Neuronal stem cell (in vitro differentiated cells): ENCODE measurements around the gene STARD9.

Experiments
- DNase-seq: peaks from one replicate; pipeline ENCODE4 v3.0.0-alpha.2; 2013; ENCODE audit warnings: low spot score
- H2AFZ ChIP-seq: one replicate; pipeline ENCODE4 v1.6.1; 2013; ENCODE audit warnings: mild to moderate bottlenecking, low read length, inconsistent platforms
- H2AK5ac ChIP-seq: 2 replicates; pipeline ENCODE4 v1.6.1; 2013; ENCODE audit warnings: low read depth, mild to moderate bottlenecking, inconsistent platforms, low read length, moderate library complexity, mixed read lengths
- H2BK120ac ChIP-seq: 2 replicates; pipeline ENCODE4 v1.6.1; 2013; ENCODE audit warnings: low read depth, mild to moderate bottlenecking, inconsistent platforms, low read length, moderate library complexity, mixed read lengths
- H2BK12ac ChIP-seq: one replicate; pipeline ENCODE4 v1.6.1; 2013; ENCODE audit warnings: low read length, inconsistent platforms
- H2BK15ac ChIP-seq: 2 replicates; pipeline ENCODE4 v1.6.1; 2013; ENCODE audit warnings: mild to moderate bottlenecking, low read length, inconsistent platforms, mixed read lengths
- H2BK5ac ChIP-seq: one replicate; pipeline ENCODE4 v1.6.1; 2013; ENCODE audit warnings: inconsistent platforms, mild to moderate bottlenecking, low read length, moderate library complexity
- H3K14ac ChIP-seq: one replicate; pipeline ENCODE4 v1.6.1; 2013; ENCODE audit warnings: low read length, inconsistent platforms
- H3K18ac ChIP-seq: 2 replicates; pipeline ENCODE4 v1.6.1; 2013; ENCODE audit warnings: low read length, inconsistent platforms
- H3K23ac ChIP-seq: 2 replicates; pipeline ENCODE4 v1.6.1; 2013; ENCODE audit warnings: low read depth, mild to moderate bottlenecking, mixed read lengths, low read length, inconsistent platforms; ENCODE audit not compliant: poor library complexity
- H3K27ac ChIP-seq: replicated peaks from 3 replicates; pipeline ENCODE4 v1.5.1; 2013; ENCODE audit warnings: low read length, inconsistent platforms
- H3K27me3 ChIP-seq, 3 experiments: 2 replicates each; pipeline ENCODE4 v1.6.1; 2013; ENCODE audit warnings: low read length in 3 of 3, mild to moderate bottlenecking in 2 of 3, inconsistent platforms in 1 of 3, low read depth in 1 of 3, mixed read lengths in 1 of 3, moderate library complexity in 1 of 3; ENCODE audit not compliant: control insufficient read depth in 3 of 3, insufficient read depth in 3 of 3
- H3K36me3 ChIP-seq, 2 donors: replicated peaks in 1 of 2; 2 replicates each; pipeline ENCODE4 v1.6.1; 2013; ENCODE audit warnings: low read length in 2 of 2; ENCODE audit not compliant: control insufficient read depth in 2 of 2, insufficient read depth in 2 of 2
- H3K4ac ChIP-seq: 2 replicates; pipeline ENCODE4 v1.6.1; 2013; ENCODE audit warnings: inconsistent platforms, mild to moderate bottlenecking, low read length, moderate library complexity
- H3K4me1 ChIP-seq, 2 donors: 1 replicate in 1 of 2; 2 replicates in 1 of 2; pipeline ENCODE4 v1.6.1; 2013; ENCODE audit warnings: low read length in 2 of 2, low read depth in 1 of 2; ENCODE audit not compliant: control insufficient read depth in 2 of 2, insufficient read depth in 1 of 2
- H3K4me2 ChIP-seq: one replicate; pipeline ENCODE4 v1.6.1; 2013; ENCODE audit warnings: mild to moderate bottlenecking, low read length, inconsistent platforms; ENCODE audit not compliant: insufficient read depth, poor library complexity, severe bottlenecking
- H3K4me3 ChIP-seq, 2 donors: 2 replicates each; pipeline ENCODE4 v1.5.1; 2013; ENCODE audit warnings: low read length in 2 of 2, mild to moderate bottlenecking in 2 of 2, inconsistent platforms in 1 of 2, moderate library complexity in 1 of 2
- H3K79me1 ChIP-seq: one replicate; pipeline ENCODE4 v1.6.1; 2013; ENCODE audit warnings: low read depth, mild to moderate bottlenecking, inconsistent platforms, low read length, moderate library complexity
- H3K9ac ChIP-seq: one replicate; pipeline ENCODE4 v1.6.1; 2013; ENCODE audit warnings: mild to moderate bottlenecking, low read depth, low read length, inconsistent platforms; ENCODE audit not compliant: poor library complexity
- H3K9me3 ChIP-seq, 2 donors: replicated peaks in 1 of 2; 2 replicates each; pipeline versions ENCODE3 to v1.6.1; 2013; ENCODE audit warnings: low read length in 2 of 2, mild to moderate bottlenecking in 2 of 2, inconsistent platforms in 1 of 2, low read depth in 1 of 2, mixed read lengths in 1 of 2, moderate library complexity in 1 of 2; ENCODE audit not compliant: control insufficient read depth in 2 of 2, insufficient read depth in 1 of 2
- H4K8ac ChIP-seq: one replicate; pipeline ENCODE4 v1.6.1; 2013; ENCODE audit warnings: low read depth, mild to moderate bottlenecking, inconsistent platforms, low read length, moderate library complexity
- H4K91ac ChIP-seq: one replicate; pipeline ENCODE4 v1.6.1; 2013; ENCODE audit warnings: low read length, low read depth, mild to moderate bottlenecking, inconsistent platforms; ENCODE audit not compliant: poor library complexity
- WGBS, 2 donors: extraction: QIAGEN DNeasy Blood & Tissue Kit; methylation state at CpG; one replicate each; pipeline ENCODE4 v1.1.7; 2013; ENCODE audit warnings: missing lambda C conversion rate in 2 of 2, mixed read lengths in 1 of 2; ENCODE audit not compliant: insufficient read length in 2 of 2, insufficient replicate concordance in 1 of 2; ENCODE audit errors: extremely low coverage in 2 of 2; 5-methylcytosine and 5-hydroxymethylcytosine counted together

The STARD9 gene

GRCh38 chr15:42737529-42738328, 162.3 kb downstream of the STARD9 start:
- Histone ChIP-seq H3K4ac (no peak overlapping the region), H3K4me1 (peaks cover 3% of the 10 kb centered on the region in 2 donors), H3K4me2 (peak overlapping the region; percentile 88), H2BK5ac (peak overlapping the region; percentile 45), H4K91ac (no peak overlapping the region), H3K27ac (no peak overlapping the region), H3K79me1 (no peaks in the 10 kb centered on the region), H4K8ac (no peak overlapping the region), H3K4me3 (peak overlapping the region in 1 of 2 donors; percentile 94), H2BK15ac (no peak overlapping the region), H2AK5ac (no peak overlapping the region), H2BK12ac (no peak overlapping the region), H3K36me3 (peaks cover 19 to 31% of the 10 kb centered on the region in 2 donors), H3K18ac (no peak overlapping the region), H3K9me3 (no peaks in the 10 kb centered on the region), H3K27me3 (no peaks in the 10 kb centered on the region), H3K23ac (no peak overlapping the region), H2AFZ (peak overlapping the region; percentile 96), H2BK120ac (no peak overlapping the region), H3K14ac (no peak overlapping the region), H3K9ac (no peak overlapping the region)
- no peak for DNase-seq
- no CpG with 5 or more reads among the region's 21 CpGs for WGBS, 2 donors

- H2AK5ac ChIP-seq = no peak overlapping the region
- H4K91ac ChIP-seq = no peak overlapping the region
Measured at GRCh38 chr15:42741710-42742109, 166.3 kb downstream of the STARD9 start.

GRCh38 chr15:42742149-42742548, 166.7 kb downstream of the STARD9 start:
- Histone ChIP-seq H4K91ac (no peak overlapping the region), H3K14ac (no peak overlapping the region), H3K4me3 (no peak overlapping the region), H3K27me3 (no peaks in the 10 kb centered on the region), H3K9ac (no peak overlapping the region), H3K36me3 (peaks cover 4 to 9% of the 10 kb centered on the region in 2 donors), H2BK15ac (no peak overlapping the region), H3K23ac (no peak overlapping the region), H3K9me3 (no peaks in the 10 kb centered on the region), H3K4me1 (no peaks in the 10 kb centered on the region), H2BK120ac (no peak overlapping the region), H4K8ac (no peak overlapping the region), H2BK12ac (no peak overlapping the region), H2AK5ac (no peak overlapping the region), H3K27ac (no peak overlapping the region), H3K18ac (no peak overlapping the region), H2BK5ac (no peak overlapping the region), H2AFZ (no peak overlapping the region), H3K4me2 (no peak overlapping the region), H3K4ac (no peak overlapping the region), H3K79me1 (no peaks in the 10 kb centered on the region)
- no peak for DNase-seq
- no CpG with 5 or more reads among the region's 4 CpGs for WGBS, 2 donors

More at GRCh38 chr15:42741710-42742109, 166.3 kb downstream of the STARD9 start:
- no peaks in the 10 kb centered on the region for H3K4me1 ChIP-seq
- no peak overlapping the region for H2AFZ ChIP-seq
- no peak overlapping the region for H3K9ac ChIP-seq
- no peak overlapping the region for H2BK12ac ChIP-seq
- H4K8ac ChIP-seq = no peak overlapping the region
- H3K4ac ChIP-seq = no peak overlapping the region
- H2BK5ac ChIP-seq = no peak overlapping the region
- H3K18ac ChIP-seq = no peak overlapping the region
- H3K14ac ChIP-seq = no peak overlapping the region
- no peak overlapping the region for H2BK15ac ChIP-seq
- no peaks in the 10 kb centered on the region for H3K79me1 ChIP-seq
- H3K27me3 ChIP-seq = no peaks in the 10 kb centered on the region
- no peaks in the 10 kb centered on the region for H3K9me3 ChIP-seq
- H3K23ac ChIP-seq = no peak overlapping the region
- H3K36me3 ChIP-seq = peaks cover 4 to 9% of the 10 kb centered on the region in 2 donors
- no peak overlapping the region for H3K4me3 ChIP-seq
- no peak overlapping the region for H3K27ac ChIP-seq
- no CpG with 5 or more reads among the region's 2 CpGs for WGBS, 2 donors
- DNase-seq = no peak
- no peak overlapping the region for H3K4me2 ChIP-seq
- H2BK120ac ChIP-seq = no peak overlapping the region

GRCh38 chr15:42744195-42744594, 168.8 kb downstream of the STARD9 start:
- Histone ChIP-seq H3K9me3 (no peaks in the 10 kb centered on the region), H2BK12ac (no peak overlapping the region), H3K27ac (no peak overlapping the region), H3K4ac (no peak overlapping the region), H3K18ac (no peak overlapping the region), H3K79me1 (no peaks in the 10 kb centered on the region), H3K4me3 (no peak overlapping the region), H2BK120ac (no peak overlapping the region), H3K23ac (no peak overlapping the region), H3K4me2 (no peak overlapping the region), H2BK5ac (no peak overlapping the region), H4K91ac (no peak overlapping the region), H3K4me1 (no peaks in the 10 kb centered on the region), H3K36me3 (peaks cover 4 to 9% of the 10 kb centered on the region in 2 donors), H3K14ac (no peak overlapping the region), H2BK15ac (no peak overlapping the region), H4K8ac (no peak overlapping the region), H2AFZ (no peak overlapping the region), H2AK5ac (no peak overlapping the region), H3K27me3 (no peaks in the 10 kb centered on the region), H3K9ac (no peak overlapping the region)
- no CpG with 5 or more reads among the region's 1 CpG for WGBS, 2 donors
- no peak for DNase-seq
